ENCODE data around the gene EEF2.

Gene EEF2

DNA sequence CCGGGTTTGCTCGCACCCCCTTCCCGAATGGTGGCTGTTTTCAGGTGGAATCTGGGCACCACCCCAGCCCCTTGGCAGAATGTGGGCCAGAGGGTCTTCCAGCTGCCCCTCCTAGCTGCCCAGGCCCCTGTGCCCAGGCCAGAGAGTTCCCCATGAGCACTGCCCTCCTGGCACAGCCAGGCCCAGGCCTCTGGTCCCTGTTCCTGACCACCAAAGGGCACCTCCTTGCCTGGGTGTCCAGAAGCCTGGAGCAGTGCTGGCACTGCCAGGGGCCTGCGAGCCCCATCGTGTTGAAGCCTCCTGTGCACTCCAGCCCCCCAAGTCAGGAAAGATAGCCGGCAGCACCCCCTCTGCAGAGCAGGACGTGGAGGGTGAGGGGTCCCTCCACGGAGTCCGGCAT lies 45.7 kb upstream of the EEF2 start:
- CTCF ChIA-PET: no interaction called here
- no peak for DNase-seq (ENCODE audit: extremely low spot score)
- TF ChIP-seq, protein P1, sequence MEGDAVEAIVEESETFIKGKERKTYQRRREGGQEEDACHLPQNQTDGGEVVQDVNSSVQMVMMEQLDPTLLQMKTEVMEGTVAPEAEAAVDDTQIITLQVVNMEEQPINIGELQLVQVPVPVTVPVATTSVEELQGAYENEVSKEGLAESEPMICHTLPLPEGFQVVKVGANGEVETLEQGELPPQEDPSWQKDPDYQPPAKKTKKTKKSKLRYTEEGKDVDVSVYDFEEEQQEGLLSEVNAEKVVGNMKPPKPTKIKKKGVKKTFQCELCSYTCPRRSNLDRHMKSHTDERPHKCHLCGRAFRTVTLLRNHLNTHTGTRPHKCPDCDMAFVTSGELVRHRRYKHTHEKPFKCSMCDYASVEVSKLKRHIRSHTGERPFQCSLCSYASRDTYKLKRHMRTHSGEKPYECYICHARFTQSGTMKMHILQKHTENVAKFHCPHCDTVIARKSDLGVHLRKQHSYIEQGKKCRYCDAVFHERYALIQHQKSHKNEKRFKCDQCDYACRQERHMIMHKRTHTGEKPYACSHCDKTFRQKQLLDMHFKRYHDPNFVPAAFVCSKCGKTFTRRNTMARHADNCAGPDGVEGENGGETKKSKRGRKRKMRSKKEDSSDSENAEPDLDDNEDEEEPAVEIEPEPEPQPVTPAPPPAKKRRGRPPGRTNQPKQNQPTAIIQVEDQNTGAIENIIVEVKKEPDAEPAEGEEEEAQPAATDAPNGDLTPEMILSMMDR (IDR thresholded peaks at IDR 0.05; ENCODE audit: control extremely low read depth, extremely low read depth, low read depth, missing control alignments): no peak
- POLR2A ChIA-PET: no interaction called here

- DNase-seq (ENCODE audit: extremely low spot score): no peak
- POLR2A ChIA-PET: no interaction called here
- CTCF ChIA-PET: no interaction called here
- TF ChIP-seq, protein P1 (IDR thresholded peaks at IDR 0.05; ENCODE audit: control extremely low read depth, extremely low read depth, low read depth, missing control alignments): no peak
These were observed 45.3 kb upstream of the EEF2 start for GRCh38 chr19:4030552-4030951.

GRCh38 chr19:4029247-4029614 lies 44.0 kb upstream of the EEF2 start:
- TF ChIP-seq, protein P1 (IDR thresholded peaks at IDR 0.05; ENCODE audit: control extremely low read depth, extremely low read depth, low read depth, missing control alignments): no peak
- ChIA-PET POLR2A (interaction anchor here (0.6 kb wide), 1 partner anchor 187 kb away, joined by 4 read pairs; no protein-coding TSS in a partner anchor), CTCF (no interaction called here)
- DNase-seq (ENCODE audit: extremely low spot score): no peak

DNA sequence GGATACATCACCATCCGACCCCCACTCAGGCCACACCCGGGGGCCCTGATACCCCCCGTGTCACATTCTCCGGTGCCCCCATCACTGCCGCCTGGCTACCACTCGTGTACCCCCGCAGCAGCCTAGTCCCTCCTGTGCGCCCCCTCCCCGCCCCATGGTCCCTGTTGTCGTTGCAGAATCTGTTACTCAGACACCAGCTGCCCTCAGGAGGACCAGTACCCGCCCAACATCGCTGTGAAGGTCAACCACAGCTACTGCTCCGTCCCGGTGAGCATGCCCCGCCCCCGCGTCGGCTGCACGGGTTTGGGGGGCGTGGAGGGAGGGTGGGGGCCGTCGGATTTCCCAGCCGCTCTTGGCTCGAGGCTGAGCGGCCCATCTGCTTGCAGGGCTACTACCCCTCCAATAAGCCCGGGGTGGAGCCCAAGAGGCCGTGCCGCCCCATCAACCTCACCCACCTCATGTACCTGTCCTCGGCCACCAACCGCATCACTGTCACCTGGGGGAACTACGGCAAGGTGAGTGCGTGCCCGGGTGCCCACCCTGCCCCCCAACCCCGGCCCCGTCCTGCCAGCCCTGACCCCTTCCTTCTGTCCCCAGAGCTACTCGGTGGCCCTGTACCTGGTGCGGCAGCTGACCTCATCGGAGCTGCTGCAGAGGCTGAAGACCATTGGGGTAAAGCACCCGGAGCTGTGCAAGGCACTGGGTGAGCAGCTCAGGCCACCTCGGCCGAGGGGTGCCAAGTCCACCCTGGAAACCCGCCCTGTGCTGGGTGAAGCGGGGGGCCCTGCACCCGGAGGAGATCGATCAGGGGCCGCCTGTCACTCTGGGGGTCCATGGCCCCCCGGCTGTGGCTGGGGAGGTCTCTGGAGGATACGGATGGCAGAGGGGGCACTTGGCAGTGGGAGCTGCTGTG lies 43.3 kb upstream of the EEF2 start:
- TF ChIP-seq, protein P1 (IDR thresholded peaks at IDR 0.05; ENCODE audit: control extremely low read depth, extremely low read depth, low read depth, missing control alignments): no peak
- CTCF ChIA-PET: no interaction called here
- POLR2A ChIA-PET: no interaction called here

GRCh38 chr19:4027146-4027545 lies 41.9 kb upstream of the EEF2 start:
- ChIA-PET POLR2A (no interaction called here), CTCF (interaction anchor here (1.3 kb wide), 1 partner anchor 113 kb away, joined by 4 read pairs; no protein-coding TSS in a partner anchor)
- no peak for DNase-seq (ENCODE audit: extremely low spot score)
- TF ChIP-seq, protein P1 (IDR thresholded peaks at IDR 0.05; ENCODE audit: control extremely low read depth, extremely low read depth, low read depth, missing control alignments): no peak

More for the DNA sequence above, 43.3 kb upstream of the EEF2 start:
- no peak for DNase-seq (ENCODE audit: extremely low spot score)

- ChIA-PET CTCF (no interaction called here), POLR2A (no interaction called here)
- TF ChIP-seq, protein P1 (IDR thresholded peaks at IDR 0.05; ENCODE audit: control extremely low read depth, extremely low read depth, low read depth, missing control alignments): no peak
- no peak for DNase-seq (ENCODE audit: extremely low spot score)
These were observed 40.1 kb upstream of the EEF2 start for GRCh38 chr19:4025317-4025716.
